ENCODE data around the gene S100P.
"Not testable (repeated sequence)": the region's sequence is repeated elsewhere in the genome, so short reads cannot be mapped to it uniquely, and the experiment has no call there.

S100P gene

DNA sequence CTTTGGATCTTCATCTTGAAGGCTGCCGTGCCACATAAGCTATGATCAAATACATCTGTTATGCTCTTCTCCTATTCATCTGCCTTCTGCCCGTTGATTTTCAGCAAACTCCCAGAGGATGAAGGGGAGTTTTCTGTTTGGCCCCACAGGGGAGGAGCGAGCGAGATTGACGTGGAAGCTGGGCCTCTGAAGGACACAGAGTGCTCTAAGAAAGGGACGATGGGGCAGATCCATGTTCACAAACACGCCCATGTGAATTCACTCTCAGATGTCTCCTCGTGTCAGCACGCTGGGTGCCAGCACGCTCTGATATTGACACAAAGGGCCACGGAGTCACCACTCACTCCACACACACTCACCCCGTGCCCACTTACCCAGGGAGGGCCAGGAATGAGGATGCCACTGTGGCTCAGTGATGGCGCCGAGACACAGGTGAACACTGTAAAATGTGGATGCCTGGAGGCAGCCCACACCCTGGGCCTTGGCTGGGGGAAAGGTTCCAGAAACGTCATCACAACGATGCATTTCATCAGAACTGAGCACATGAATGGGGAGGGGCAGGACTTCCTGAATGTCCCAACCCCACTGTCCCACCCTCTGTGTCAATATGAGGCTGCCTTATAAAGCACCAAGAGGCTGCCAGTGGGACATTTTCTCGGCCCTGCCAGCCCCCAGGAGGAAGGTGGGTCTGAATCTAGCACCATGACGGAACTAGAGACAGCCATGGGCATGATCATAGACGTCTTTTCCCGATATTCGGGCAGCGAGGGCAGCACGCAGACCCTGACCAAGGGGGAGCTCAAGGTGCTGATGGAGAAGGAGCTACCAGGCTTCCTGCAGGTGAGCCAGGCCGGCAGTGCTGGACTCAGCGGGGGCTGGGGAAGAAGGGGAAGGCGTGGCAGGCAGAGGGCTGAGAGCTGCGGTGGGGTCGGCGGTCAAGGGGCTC is at the start of gene S100P:
S100P (plus strand) TSS at position 648 of the 946 bp plus-strand sequence; CDS start at position 703, 55 bp downstream.
- DNase-seq = no peak

DNA sequence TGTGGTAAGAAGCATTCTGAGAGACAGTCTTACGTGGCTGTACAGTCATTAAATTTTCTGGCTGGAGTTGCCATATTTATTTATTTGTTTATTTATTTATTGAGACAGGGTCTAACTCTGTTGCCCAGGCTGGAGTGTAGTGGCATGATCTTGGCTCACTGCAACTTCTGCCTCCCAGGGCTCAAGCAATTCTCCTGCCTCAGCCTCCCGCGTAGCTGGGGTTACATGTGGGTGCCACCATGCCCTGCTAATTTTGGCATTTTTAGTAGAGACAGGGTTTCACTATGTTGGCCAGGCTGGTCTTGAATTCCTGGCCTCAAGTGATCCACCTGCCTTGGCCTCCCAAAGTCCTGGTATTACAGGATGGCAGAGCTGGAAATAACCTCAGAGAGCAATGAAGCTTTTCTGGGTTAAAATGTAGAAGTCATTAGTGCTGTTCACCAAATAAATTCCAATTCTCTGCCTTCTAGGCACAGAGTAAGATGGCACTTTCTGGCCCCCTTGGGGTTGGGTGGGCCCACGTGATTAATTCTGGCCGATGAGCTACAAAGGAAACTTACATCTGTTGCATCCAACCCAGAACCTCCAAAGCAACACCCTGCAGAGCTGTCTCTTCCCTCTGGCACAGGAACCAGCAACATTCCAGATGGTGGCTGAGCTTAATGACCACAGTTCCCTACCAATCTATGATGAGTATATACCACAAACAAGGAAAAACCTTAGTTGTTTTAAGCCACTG is 48.7 kb upstream of the S100P start:
- no peak for DNase-seq

DNA sequence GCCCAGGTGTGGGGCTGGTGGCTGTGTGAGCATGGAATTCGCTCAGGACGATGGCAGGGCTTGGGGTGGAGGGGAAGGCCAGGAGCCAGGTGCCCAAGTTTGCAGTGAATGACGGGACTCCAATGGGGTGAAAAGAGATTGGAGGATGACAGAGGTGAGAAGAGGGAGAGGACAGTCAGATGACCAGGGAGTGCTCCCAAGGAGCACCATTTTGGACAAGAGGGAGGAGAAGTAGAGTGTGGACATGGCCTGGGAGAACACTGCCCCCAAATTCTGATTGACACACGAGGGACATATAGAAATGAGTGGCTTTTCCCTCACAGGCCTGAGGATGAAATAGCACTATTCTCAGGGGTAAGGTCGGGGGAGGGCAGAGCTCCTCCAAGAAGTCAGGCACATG is 46.5 kb upstream of the S100P start:
- DNase-seq = no peak

DNA sequence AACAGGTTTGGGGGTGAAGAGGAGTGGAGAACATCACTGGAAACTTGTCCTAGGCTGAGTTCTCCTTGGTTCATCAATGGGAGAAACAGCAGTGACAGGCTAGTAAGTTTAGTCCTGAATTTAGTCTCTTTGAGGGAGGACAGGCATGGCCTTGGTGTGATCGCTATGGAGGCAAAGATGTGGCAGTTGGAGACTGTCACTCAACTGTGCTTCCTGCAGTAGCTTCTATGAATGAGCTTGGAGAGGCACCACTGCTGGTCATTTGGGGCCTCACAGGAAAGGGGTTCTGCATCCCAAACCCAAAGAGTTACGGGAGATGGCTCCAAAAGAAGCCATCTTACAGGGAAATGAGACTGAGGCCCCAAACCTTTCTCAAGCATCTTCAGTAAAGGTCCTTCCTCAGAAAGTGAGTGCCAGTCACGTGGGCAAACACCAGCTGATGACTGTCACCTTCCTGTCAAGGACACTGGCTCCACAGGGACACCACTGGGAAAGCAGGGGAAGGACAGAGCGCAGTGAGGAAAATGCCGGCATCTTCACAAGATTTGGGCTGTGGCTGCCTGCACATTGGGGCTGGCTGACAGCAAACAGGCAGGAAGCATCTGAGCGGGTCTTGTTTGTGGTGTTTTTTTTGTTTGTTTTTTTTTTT is 46.0 kb upstream of the S100P start:
- DNase-seq = no peak

DNA sequence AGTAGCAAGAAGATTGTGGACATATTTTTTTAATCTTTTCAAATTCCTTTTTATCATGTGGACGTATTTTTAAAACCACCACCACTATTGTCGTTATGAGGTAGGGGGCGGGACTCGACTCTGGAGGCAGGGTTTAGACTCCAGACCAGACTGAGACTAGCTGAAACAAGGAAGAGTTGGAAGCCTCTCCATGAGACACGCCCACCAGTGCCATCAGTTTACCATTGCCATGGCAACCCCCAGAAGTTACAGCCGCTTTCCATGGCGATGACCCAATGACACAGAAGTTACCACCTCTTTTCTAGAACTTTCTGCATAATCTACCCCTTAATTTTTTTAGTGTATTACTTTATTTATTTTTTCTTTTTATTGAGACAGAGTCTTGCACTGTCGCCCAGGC is 44.5 kb upstream of the S100P start:
- no peak for DNase-seq

DNA sequence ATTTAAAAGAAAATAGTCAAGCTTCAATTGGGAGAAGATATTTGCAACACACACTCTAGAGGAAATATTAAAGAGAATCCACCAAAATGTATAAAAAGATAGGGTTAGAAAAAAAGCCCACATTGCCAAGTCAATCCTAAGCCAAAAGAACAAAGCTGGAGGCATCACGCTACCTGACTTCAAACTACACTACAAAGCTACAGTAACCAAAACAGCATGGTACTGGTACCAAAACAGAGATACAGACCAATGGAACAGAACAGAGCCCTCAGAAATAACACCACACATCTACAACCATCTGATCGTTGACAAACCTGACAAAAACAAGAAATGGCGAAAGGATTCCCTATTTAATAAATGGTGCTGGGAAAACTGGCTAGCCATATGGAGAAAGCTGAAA is 39.5 kb upstream of the S100P start:
- not testable (repeated sequence) for DNase-seq

DNA sequence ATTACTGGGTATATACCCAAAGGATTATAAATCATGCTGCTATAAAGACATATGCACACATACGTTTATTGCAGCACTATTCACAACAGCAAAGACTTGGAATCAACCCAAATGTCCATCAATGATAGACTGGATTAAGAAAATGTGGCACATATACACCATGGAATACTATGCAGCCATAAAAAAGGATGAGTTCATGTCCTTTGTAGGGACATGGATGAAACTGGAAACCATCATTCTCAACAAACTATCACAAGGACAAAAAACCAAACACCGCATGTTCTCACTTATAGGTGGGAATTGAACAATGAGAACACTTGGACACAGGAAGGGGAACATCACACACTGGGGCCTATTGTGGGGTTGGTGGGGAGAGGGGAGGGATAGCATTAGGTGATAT is 38.4 kb upstream of the S100P start:
- DNase-seq = not testable (repeated sequence)

DNA sequence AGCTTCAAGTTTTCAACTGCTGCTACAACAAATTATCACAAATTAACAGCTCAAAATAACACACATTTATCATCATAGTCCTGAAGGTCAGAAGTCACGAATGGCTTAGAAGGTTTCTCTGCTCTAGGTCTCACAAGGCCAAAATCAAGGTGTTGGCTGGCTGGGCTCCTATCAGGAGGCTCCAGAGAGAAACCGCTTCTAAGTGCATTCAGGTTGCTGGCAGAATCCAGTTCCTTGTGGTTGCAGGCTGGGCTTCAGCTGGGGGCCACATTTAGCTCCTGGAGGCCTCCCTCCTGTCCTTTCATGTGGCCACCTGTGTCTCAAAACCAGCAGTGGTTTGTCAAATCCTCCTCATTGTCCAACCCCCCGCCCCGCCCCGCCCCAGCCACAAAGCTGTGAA is 37.8 kb upstream of the S100P start:
- no peak for DNase-seq

DNA sequence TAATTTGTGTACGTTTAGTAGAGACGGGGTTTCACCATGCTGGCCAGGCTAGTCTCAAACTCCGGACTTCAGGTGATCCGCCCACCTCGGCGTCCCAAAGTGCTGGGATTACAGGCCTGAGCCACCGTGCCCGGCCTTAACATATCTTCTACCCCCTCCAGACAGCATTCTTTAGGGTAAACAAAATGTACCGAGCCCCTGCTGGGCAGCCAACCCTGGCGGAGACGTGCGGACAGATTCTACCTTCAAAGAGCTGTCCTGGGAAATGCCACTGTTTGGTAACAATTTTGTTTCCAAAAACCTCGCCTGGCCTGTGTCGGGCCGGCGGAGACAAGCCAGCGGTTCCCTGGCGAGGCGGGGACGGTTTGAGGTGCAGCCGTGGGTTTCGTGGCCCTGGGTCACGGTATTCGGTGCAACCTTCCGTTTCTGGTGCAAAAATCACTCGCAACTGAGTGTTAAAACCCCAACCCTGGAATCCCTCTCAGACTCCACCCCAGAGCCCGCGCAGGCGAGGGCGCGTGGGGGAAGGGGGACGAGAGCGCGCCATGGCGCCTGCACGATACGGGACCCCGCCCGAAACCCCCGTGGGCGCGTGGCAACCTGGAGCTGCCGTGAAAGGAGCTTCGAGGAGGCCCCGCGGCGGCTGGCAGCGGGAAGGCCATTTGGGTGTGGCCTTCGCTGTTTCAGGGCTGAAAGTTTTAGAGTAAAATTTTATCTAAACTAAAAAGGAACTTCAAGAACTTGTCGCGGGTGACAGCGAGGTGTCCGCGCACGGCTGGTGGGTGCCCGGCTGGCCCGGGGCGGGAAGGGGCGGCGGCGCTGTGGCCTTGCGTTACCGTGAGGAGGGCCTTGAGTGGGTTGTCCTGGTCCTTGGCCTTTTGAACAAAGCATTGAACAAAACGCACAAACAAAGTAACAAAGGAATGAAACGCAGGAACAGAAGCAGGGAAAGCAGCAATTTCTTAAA is 36.2 kb upstream of the S100P start:
- DNase-seq = no peak

DNA sequence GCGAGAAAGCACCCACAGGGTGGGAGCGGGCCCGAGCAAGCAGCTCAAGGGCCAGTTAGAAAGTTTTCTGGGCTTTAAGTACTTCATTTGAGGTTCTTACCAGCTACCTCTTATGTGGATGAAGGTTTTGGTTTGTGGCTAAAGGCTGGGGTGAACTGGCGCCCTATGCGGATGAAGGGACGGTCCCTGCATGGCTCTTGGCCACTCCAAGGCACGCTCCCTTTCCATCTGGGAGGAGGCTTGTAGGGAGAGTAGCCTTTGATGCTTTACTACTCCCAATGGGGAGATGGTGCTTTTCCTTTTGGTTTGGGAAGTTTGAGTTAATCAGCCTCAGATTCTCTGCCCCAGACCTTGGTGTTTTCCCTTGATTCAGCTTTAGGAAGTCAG is 35.5 kb upstream of the S100P start:
- no peak for DNase-seq

DNA sequence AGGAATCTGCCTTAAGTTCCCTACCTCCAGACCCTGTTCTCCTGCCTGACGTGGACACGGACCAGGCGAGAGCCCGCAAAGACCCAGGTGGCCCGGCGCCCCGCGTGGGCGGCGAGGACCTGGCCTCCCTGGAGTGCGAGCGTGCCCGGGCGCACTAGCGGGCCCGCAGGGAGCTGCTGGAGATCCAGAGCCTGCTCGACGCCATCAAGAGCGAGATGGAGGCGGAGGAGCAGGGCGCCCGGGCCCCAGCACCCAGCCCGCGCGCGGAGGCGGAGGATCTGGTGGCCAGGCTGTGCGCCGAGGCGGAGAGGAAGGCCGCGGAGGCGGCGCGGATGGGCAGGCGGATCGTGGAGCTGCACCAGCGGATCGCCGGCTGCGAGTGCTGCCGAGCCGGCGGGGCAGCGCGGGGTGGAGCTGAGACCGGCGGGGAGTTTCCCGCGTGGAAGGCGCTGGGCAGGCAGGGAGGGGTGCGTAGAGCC is 35.0 kb upstream of the S100P start:
- no peak for DNase-seq

DNA sequence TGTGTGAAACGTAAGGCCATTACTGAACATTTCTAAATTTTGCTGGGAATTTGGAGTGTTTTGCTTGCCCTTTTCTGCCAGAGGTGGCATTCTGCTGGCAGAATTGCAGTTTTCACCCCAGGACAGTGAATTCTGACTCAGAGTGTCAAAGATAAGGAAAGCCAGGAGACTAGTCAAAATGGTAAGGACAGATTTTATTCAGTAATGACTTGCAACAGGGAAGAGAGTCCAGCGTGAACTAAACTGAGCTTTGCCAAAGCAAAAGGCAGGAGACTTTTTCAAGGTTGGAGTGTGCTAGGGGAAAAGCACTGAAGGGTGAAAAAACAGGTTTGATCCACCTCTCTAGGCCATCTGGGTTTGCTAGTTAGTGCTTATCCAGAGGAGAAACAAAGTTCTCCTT is 33.8 kb upstream of the S100P start:
- DNase-seq = no peak

DNA sequence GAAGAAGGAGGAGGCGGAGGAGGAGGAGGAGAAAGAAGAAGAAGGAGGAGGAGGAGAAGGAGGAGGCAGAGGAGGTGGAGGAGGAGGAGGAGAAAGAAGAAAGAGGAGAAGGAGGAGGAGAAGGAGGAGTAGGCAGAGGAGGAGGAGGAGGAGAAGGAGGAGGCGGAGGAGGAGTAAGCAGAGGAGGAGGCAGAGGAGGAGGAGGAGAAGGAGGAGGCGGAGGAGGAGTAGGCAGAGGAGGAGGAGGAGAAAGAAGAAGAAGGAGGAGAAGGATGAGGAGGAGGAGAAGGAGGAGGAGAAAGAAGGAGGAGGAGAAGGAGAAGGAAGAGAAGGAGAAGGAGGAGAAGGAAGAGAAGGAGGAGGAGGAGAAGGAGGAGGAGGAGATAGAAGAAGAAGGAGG is 33.2 kb upstream of the S100P start:
- DNase-seq = no peak

DNA sequence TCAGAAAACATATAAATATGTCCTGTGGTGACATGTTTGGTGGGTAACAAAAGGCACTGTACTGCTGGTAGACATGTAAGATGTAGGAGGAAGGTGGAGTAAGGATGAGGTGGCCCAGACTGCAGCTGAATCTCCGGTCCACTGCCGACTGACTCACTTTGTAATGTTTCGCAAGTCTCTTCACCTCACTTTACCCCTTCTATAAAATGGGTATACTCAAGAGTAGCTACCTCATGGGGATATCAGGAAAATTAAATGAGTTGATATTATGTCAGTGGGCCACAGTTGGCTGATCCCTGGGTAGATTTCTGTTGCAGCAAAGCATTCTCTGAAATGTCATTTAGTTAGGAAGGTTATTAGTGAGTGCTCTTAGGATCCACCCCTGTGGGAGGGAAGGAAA is 31.1 kb upstream of the S100P start:
- no peak for DNase-seq

DNA sequence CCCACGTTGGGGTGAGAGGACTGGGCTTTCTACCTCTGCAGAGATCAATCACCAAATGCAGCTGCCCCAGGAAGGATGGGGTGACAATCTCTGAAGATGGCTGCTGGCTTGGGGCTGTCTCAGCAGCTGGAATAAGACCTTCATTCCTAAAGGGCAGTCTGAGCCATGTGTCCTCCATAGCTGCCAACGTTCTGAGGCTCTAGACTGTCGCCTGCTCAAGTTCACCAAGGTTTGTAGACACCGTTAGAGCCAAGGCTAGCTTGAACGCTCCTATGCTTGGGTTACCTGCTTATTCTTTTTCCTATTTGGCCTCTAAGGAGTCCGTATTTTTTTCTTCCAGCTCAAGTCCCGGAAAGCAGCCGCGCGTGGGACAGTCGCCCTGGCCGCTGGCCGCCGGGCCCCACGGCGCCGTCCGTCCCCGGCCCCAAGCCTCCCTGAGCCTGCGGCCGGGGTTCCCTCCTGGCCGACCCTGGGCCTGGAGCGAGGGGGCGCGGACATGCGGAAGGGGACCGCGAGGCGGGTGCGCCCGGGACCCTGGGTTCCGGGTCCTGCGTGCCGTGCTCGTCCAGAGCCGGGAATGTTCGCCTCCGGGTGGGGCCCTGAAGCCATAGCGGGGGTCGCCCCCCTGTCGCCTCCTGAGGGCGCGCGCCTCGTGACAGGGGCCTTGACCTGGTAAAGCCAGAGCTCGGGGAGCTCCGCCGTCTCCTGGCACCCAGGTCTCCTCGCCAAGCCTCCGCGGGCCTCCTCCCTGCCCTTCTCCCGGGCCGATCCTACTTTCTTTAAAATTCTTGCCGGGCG is 29.9 kb upstream of the S100P start:
- DNase-seq = no peak

DNA sequence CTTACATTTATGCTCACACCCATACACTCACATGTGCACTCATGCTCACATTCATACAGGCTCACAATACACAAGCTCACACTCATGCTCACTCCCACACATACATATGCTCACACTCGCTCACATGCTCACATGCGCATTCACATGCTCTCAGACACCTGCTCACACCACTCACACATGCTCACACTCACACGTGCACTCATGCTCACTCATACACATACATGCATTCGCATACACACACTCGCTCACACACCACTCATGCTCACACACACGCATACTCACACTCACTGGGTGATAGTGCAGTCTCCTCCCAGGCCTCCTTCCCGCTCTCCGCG is 28.4 kb upstream of the S100P start:
- DNase-seq = no peak

DNA sequence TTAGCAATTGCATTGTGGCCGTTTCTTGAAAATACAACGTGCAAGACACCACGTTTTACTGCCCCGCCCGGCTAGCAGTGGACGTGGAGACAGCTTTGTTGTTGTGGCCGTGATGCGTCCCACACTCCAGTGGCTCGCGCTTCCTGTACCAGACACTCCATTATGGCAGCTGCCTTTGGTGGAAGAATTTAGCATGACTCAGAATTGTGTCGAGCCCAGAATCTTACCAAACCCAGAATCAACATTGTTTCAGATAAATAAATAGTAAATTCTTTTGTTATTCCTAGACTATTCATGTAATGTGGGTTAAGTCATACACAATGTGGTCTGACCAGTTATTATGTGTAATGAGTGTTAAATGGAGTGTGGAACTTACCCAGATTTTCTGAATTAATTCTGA is 25.3 kb upstream of the S100P start:
- no peak for DNase-seq

DNA sequence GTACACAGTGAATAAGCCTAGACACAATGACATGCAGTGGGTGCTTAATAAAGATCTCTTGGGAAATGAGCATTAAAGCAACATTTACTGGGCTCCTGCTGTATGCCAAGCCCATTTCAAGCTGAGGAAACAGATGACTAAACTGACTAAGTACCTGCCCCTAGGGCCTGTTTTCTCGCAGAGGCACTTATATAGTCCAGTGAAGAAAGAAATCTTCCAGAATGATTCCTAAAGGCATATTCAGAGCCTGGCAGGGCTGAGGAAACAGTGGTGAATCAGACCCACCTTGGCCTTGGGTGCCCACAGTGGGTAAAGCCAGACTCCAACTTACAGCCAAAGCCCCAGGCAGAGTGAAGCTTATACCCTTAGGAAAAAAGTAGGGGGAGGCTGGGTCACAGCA is 22.0 kb upstream of the S100P start:
- no peak for DNase-seq

DNA sequence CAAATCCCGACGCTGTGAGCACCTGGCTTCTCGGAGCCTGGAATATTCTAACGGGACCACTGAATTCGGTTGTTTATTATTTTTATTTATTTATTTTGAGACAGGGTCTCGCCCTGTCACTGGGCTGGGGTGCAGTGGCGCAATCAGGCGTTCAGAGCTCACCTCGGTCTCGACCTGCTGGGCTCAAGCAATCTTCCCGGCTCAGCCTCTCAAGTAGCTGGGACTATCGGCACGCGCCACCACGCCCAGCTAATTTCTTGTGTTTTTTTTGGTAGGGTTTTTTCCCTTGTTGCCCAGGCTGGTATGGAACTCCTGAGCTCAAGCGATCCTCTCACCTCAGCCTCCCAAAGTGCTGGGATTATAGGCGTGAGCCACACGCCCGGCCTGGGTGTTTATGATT is 21.5 kb upstream of the S100P start:
- DNase-seq = no peak

DNA sequence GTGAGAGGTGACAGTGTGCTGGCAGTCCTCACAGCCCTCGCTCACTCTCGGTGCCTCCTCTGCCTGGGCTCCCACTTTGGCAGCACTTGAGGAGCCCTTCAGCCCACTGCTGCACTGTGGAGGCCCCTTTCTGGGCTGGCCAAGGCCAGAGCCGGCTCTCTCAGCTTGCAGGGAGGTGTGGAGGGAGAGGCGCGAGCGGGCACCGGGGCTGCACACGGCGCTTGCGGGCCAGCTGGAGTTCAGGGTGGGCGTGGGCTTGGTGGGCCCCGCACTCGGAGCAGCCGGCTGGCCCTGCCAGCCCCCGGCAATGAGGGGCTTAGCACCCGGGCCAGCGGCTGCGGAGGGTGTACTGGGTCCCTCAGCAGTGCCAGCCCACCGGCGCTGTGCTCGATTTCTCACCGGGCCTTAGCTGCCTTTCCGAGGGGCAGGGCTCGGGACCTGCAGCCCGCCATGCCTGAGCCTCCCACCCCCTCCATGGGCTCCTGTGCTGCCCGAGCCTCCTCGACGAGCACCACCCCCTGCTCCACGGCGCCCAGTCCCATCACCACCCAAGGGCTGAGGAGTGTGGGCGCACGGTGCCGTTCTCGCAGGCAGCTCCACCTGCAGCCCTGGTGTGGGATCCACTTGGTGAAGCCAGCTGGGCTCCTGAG is 21.0 kb upstream of the S100P start:
- DNase-seq = not testable (repeated sequence)

DNA sequence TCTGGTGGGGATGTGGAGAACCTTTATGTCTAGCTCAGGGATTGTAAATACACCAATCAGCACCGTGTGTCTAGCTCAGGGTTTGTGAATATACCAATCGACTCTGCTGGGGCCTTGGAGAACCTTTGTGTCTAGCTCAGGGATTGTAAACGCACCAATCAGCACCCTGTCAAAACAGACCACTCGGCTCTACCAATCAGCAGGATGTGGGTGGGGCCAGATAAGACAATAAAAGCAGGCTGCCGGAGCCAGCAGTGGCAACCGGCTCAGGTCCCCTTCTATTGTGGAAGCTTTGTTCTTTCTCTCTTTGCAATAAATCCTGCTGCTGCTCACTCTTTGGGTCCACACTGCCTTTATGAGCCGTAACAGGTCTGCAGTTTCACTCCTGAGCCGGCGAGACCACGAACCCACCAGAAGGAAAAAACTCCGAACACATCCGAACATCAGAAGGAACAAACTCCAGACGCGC is 20.5 kb upstream of the S100P start:
- DNase-seq = not testable (repeated sequence)
